GM21825 (cell line): ENCODE data around the gene FFAR3.
A peak's percentile ranks its signal among the peaks of the same experiment; 100 is the strongest.
"Not testable (repeated sequence)": the region's sequence is repeated elsewhere in the genome, so short reads cannot be mapped to it uniquely, and the experiment has no call there.

Source experiments
- ATAC-seq: cut with Tn5 transposase; IDR thresholded peaks from one replicate; pipeline ENCODE4 v1.9.1; 2021; ENCODE audit warnings: mild to moderate bottlenecking, moderate library complexity; ENCODE audit not compliant: unreplicated experiment

Gene FFAR3

GRCh38 chr19:35399948-35400772 lies 41.9 kb downstream of the FFAR3 start:
- ATAC-seq = no peak

- no peak for ATAC-seq
Measured at GRCh38 chr19:35400773-35401100, 42.5 kb downstream of the FFAR3 start.

- ATAC-seq = not testable (repeated sequence)
Measured at GRCh38 chr19:35401416-35401815, 43.2 kb downstream of the FFAR3 start.

GRCh38 chr19:35403116-35403760 lies 45.0 kb downstream of the FFAR3 start:
- ATAC-seq = no peak

- ATAC-seq = no peak
Measured at GRCh38 chr19:35404879-35405622, 46.8 kb downstream of the FFAR3 start.

- ATAC-seq = no peak
Measured at GRCh38 chr19:35407619-35408018, 49.4 kb downstream of the FFAR3 start.

GRCh38 chr19:35408284-35409171 lies 50.3 kb downstream of the FFAR3 start:
- ATAC-seq = peak; percentile 71

- ATAC-seq = no peak
Measured at GRCh38 chr19:35409191-35409590, 50.9 kb downstream of the FFAR3 start.
